Measurements from ENCODE around the gene GJD4. TPM values are rescaled to one million over a fixed set of nuclear protein-coding genes. Genes with fewer than 3 reads are reported as not detected.

Gene GJD4
- total and polyA plus RNA-seq, 2 donors (not counting 3 experiments of a cell fraction or from before 2014, with no cell fraction given): not detected

- CTCF ChIA-PET: no interaction called here
- dilution Hi-C loops (cut with MboI; ENCODE audit: extremely low pct_ligation_motif_present, low sequenced_read_pairs) (no loop called here), intact Hi-C loops (cut with micrococcal nuclease) (no loop called here)
- no peak for DNase-seq (ENCODE audit: low read depth, low spot score)
- Histone ChIP-seq H3K36me3 (ENCODE audit: control insufficient read depth in 2 of 2, extremely low read depth in 1 of 2, insufficient read depth in 2 of 2, low read length in 2 of 2) (peaks cover 0 to 8% of the 10 kb centered on the region in 2 experiments), H2AFZ (ENCODE audit: low read depth, low read length) (no peak overlapping the region), H3K79me2 (ENCODE audit: control insufficient read depth, insufficient read depth, low read length) (no peaks in the 10 kb centered on the region), H3K4me2 (ENCODE audit: insufficient read depth, low read length) (no peak overlapping the region), H3K4me1 (ENCODE audit: control insufficient read depth, extremely low read depth, insufficient read depth, low read length) (no peaks in the 10 kb centered on the region), H4K20me1 (replicated peaks; ENCODE audit: control insufficient read depth, extremely low read depth, insufficient read depth, low read length) (no peaks in the 10 kb centered on the region), H3K27ac (ENCODE audit: insufficient read depth, low read depth, low read length) (no peak overlapping the region), H3K4me3 (replicated peaks in 1 of 3; ENCODE audit: insufficient read depth in 1 of 3, low read depth in 1 of 3, low read length in 3 of 3) (no peak overlapping the region), H3K9me3 (replicated peaks; ENCODE audit: control insufficient read depth, insufficient read depth, low read length) (no peaks in the 10 kb centered on the region), H3K27me3 (ENCODE audit: control insufficient read depth in 2 of 2, insufficient read depth in 2 of 2, low read length in 2 of 2) (no peaks in the 10 kb centered on the region), H3K9me1 (replicated peaks; ENCODE audit: control insufficient read depth, extremely low read depth, insufficient read depth, low read length) (no peaks in the 10 kb centered on the region), H3K9ac (replicated peaks; ENCODE audit: extremely low read depth, insufficient read depth, low read length) (no peak overlapping the region)
- FAIRE-seq: no peak
- no peak for TF ChIP-seq MAX (IDR thresholded peaks at IDR 0.05; ENCODE audit: insufficient read depth, insufficient read length)
- TF ChIP-seq CTCF (IDR thresholded peaks at IDR 0.05; ENCODE audit: extremely low read depth in 1 of 2, insufficient read depth in 1 of 2, low read depth in 1 of 2, low read length in 2 of 2): no peak
- no peak for TF ChIP-seq EZH2 (IDR thresholded peaks at IDR 0.05; ENCODE audit: borderline replicate concordance, low read depth, low read length, severe bottlenecking)
- TF ChIP-seq POLR2A (IDR thresholded peaks at IDR 0.05; ENCODE audit: low read depth, low read length): no peak
- no TSS peak for BruUV-seq (replicated peaks)
- POLR2A ChIA-PET: no interaction called here
These were observed 46.9 kb upstream of the GJD4 start for GRCh38 chr10:35558276-35558675.

- H2AFZ ChIP-seq (ENCODE audit: low read depth, low read length): no peak overlapping the region
- TF ChIP-seq POLR2AphosphoS5 (IDR thresholded peaks at IDR 0.05; ENCODE audit: insufficient read depth, low read depth, low read length) (no peak), MYC (IDR thresholded peaks at IDR 0.05; ENCODE audit: low read depth, low read length) (no peak), GATA2 (IDR thresholded peaks at IDR 0.05; ENCODE audit: insufficient read depth, insufficient read length, low read depth, low read length) (no peak), POLR2A (IDR thresholded peaks at IDR 0.05; ENCODE audit: low read depth, low read length) (no peak), CTCF (IDR thresholded peaks at IDR 0.05; ENCODE audit: extremely low read depth in 1 of 2, insufficient read depth in 1 of 2, low read depth in 1 of 2, low read length in 2 of 2) (no peak), FOS (IDR thresholded peaks at IDR 0.05; ENCODE audit: borderline replicate concordance, insufficient read depth, low read length) (no peak), EZH2 (IDR thresholded peaks at IDR 0.05; ENCODE audit: borderline replicate concordance, low read depth, low read length, severe bottlenecking) (no peak), JUN (IDR thresholded peaks at IDR 0.05; ENCODE audit: borderline replicate concordance, insufficient read depth, insufficient read length, low read depth) (no peak), MAX (IDR thresholded peaks at IDR 0.05; ENCODE audit: insufficient read depth, insufficient read length) (no peak)
- H3K9me1 ChIP-seq (replicated peaks; ENCODE audit: control insufficient read depth, extremely low read depth, insufficient read depth, low read length): no peaks in the 10 kb centered on the region
- no peaks in the 10 kb centered on the region for H3K27me3 ChIP-seq (ENCODE audit: control insufficient read depth in 2 of 2, insufficient read depth in 2 of 2, low read length in 2 of 2)
- no peak overlapping the region for H3K9ac ChIP-seq (replicated peaks; ENCODE audit: extremely low read depth, insufficient read depth, low read length)
- no peak for DNase-seq (ENCODE audit: low read depth, low spot score)
- H3K79me2 ChIP-seq (ENCODE audit: control insufficient read depth, insufficient read depth, low read length): no peaks in the 10 kb centered on the region
- no peak overlapping the region for H3K4me2 ChIP-seq (ENCODE audit: insufficient read depth, low read length)
- no peak overlapping the region for H3K4me3 ChIP-seq (replicated peaks in 1 of 3; ENCODE audit: insufficient read depth in 1 of 3, low read depth in 1 of 3, low read length in 3 of 3)
- no TSS peak for BruUV-seq (replicated peaks)
- no peaks in the 10 kb centered on the region for H3K9me3 ChIP-seq (replicated peaks; ENCODE audit: control insufficient read depth, insufficient read depth, low read length)
- peaks cover 6% of the 10 kb centered on the region for H3K4me1 ChIP-seq (ENCODE audit: control insufficient read depth, extremely low read depth, insufficient read depth, low read length)
- FAIRE-seq: no peak
- H4K20me1 ChIP-seq (replicated peaks; ENCODE audit: control insufficient read depth, extremely low read depth, insufficient read depth, low read length): no peaks in the 10 kb centered on the region
- H3K36me3 ChIP-seq (ENCODE audit: control insufficient read depth in 2 of 2, extremely low read depth in 1 of 2, insufficient read depth in 2 of 2, low read length in 2 of 2): peaks cover 0 to 6% of the 10 kb centered on the region in 2 experiments
- CTCF ChIA-PET: no interaction called here
- dilution Hi-C loops (cut with MboI; ENCODE audit: extremely low pct_ligation_motif_present, low sequenced_read_pairs): no loop called here
- intact Hi-C loops (cut with micrococcal nuclease): no loop called here
- H3K27ac ChIP-seq (ENCODE audit: insufficient read depth, low read depth, low read length): no peak overlapping the region
- POLR2A ChIA-PET: no interaction called here
These were observed 45.7 kb upstream of the GJD4 start for GRCh38 chr10:35559416-35559815.
